Lower leg skin (tissue), 4 donors: ENCODE measurements around the gene NUP93. TPM values are rescaled to one million over a fixed set of nuclear protein-coding genes. Genes with fewer than 3 reads are reported as not detected.

Experiments
- DNase-seq, 2 donors: peaks; one replicate each; pipeline ENCODE4 v3.0.0-alpha.2; 2019; ENCODE audit warnings: low spot score in 2 of 2
- H3K4me3 ChIP-seq: fragments of 200-600 bp; sonication (generic); 2 replicates; pipeline ENCODE4 v1.5.1; 2017; ENCODE audit warnings: mild to moderate bottlenecking, low read depth; ENCODE audit not compliant: poor library complexity, severe bottlenecking
- POLR2A ChIP-seq, 2 donors: fragments of 450-650 bp; IDR thresholded peaks; one replicate each; pipeline ENCODE4 v1.6.1; 2016 to 2017; ENCODE audit warnings: antibody characterized with exemption in 2 of 2, mild to moderate bottlenecking in 1 of 2, moderate library complexity in 1 of 2
- WGBS, 2 donors: methylation state at CpG; one replicate each; pipeline ENCODE4 v1.1.5; 2018; 5-methylcytosine and 5-hydroxymethylcytosine counted together
- intact Hi-C: fragments of 100-400 bp; cut with DNase I; formaldehyde crosslinking; loops from one replicate; pipeline ENCODE4 v1.15.0; 2023; ENCODE audit warnings: low total_unique reads
- total RNA-seq, 4 donors: library from RNA; depleted of rRNA; stranded (reverse); fragments of >200 nt; gene quantifications; one replicate each; pipeline ENCODE4 v1.1.0, GENCODE V29; 2016
- TF ChIP-seq, protein P1 (sequence below), 3 donors: fragments of 450-650 bp; IDR thresholded peaks; one replicate each; pipeline ENCODE4 v1.5.1; 2016; ENCODE audit warnings: antibody characterized with exemption in 3 of 3, mild to moderate bottlenecking in 3 of 3, moderate library complexity in 2 of 3

The NUP93 gene
- total RNA-seq, 4 donors from 2014 or later: 21.0 to 40.6 (median 31.2) TPM

DNA sequence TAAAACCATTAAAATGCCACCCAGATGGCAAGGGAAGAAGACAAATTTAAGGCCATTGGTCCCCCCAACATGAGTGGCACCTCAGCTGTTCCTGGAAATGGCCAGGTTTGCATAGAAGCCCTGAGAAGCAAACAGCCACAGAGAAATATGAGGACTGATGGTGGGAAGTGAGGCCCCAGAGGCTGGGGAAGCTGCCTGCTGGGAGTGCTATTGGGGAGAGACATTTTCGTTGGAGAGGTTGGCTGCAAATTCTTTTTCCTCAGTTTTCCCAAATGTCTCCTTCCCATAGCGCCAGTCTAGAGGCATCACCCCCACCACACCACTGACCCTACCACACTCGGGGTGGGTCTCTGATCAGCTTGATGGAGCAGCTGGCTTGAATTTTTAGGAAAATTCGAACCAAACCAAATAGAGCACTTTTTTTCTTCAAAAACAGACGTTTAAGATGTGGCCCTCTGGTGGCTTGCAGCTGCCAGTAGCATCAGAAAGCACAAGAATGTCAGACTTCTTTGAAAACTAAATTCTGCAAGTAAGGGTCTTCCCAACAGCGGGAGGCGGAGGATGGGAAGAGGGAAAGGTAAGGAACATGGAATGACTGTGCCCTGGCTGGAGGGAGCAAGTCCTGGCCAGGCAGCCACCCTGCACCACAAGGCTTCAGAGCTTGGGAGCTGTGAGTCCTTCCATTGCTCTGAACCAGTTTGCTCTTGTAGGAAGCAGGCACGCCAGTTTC lies 121.9 kb downstream of the NUP93 start:
- TF ChIP-seq POLR2A (IDR thresholded peaks at IDR 0.05): no peak
- TF ChIP-seq, protein P1, sequence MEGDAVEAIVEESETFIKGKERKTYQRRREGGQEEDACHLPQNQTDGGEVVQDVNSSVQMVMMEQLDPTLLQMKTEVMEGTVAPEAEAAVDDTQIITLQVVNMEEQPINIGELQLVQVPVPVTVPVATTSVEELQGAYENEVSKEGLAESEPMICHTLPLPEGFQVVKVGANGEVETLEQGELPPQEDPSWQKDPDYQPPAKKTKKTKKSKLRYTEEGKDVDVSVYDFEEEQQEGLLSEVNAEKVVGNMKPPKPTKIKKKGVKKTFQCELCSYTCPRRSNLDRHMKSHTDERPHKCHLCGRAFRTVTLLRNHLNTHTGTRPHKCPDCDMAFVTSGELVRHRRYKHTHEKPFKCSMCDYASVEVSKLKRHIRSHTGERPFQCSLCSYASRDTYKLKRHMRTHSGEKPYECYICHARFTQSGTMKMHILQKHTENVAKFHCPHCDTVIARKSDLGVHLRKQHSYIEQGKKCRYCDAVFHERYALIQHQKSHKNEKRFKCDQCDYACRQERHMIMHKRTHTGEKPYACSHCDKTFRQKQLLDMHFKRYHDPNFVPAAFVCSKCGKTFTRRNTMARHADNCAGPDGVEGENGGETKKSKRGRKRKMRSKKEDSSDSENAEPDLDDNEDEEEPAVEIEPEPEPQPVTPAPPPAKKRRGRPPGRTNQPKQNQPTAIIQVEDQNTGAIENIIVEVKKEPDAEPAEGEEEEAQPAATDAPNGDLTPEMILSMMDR (IDR thresholded peaks at IDR 0.05): no peak
- 60 to 67% methylated on average over 8 of the region's 8 CpGs for whole genome bisulfite sequencing, 2 donors
- H3K4me3 ChIP-seq: no peak overlapping the region
- intact Hi-C loops: no loop called here
- no peak for DNase-seq

DNA sequence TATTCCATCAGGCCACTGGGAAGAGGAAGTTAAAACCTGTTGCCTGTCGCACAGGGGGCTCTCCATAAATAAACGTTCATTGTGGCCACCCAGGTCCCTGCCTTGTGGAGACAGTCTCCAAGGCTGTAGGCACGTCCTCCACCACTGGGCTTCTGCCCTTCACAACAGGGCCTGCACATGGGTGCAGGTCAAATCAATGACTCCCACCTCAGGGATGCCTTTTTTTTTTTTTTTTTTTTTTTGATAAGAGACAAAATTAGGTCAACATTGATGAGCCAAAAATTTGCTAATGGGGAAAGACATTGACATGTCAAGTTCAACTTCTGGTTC lies 122.4 kb downstream of the NUP93 start:
- WGBS, 2 donors: 78 to 83% methylated on average over 3 of the region's 3 CpGs
- no peak overlapping the region for H3K4me3 ChIP-seq
- TF ChIP-seq, protein P1 (IDR thresholded peaks at IDR 0.05): no peak
- TF ChIP-seq POLR2A (IDR thresholded peaks at IDR 0.05): no peak
- intact Hi-C loops: no loop called here
- no peak for DNase-seq

DNA sequence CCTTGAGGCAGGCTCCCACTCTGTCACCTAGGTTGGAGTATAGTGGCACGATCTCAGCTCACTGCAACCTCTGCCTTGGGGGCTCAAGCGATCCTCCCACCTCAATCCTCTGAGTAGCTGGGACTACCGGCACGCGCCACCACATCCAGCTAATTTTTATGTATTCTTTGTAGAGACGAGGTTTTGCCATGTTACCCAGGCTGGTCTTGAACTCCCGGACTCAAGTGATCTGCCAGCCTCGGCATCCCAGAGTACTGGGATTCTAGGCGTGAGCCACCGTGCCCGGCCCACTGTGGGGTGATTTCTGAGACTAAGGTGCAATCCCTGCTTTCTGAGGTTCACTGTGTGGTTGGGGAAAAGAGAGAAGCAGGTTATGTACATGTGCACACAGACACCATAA lies 123.0 kb downstream of the NUP93 start:
- TF ChIP-seq POLR2A (IDR thresholded peaks at IDR 0.05): no peak
- TF ChIP-seq, protein P1 (IDR thresholded peaks at IDR 0.05): no peak
- intact Hi-C loops: no loop called here
- DNase-seq: no peak
- no peak overlapping the region for H3K4me3 ChIP-seq
- WGBS, 2 donors: 96 to 97% methylated on average over 11 of the region's 11 CpGs

DNA sequence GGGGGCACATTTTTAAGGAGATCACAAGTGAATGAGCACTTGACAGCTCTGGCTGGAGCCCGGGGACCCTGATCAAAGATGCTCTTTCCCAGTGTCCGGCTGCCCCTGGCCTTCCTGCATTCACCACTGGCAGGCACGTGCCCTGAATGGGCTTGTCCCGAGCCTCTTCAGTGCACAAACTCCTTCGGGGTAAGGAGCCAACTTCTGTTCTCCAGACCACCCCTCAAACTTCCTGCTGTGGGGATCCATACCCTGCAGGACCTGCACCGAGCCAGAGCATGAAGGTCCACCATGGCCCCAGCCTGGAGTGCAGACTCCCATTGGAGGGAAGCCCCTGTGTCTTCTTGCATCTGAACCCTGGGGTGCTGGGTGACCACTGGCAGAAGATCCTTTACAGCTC lies 125.3 kb downstream of the NUP93 start:
- DNase-seq: no peak
- intact Hi-C loops: no loop called here
- 89 to 90% methylated on average over 6 of the region's 6 CpGs for WGBS, 2 donors
- no peak for TF ChIP-seq POLR2A (IDR thresholded peaks at IDR 0.05)
- TF ChIP-seq, protein P1 (IDR thresholded peaks at IDR 0.05): no peak
- no peak overlapping the region for H3K4me3 ChIP-seq

DNA sequence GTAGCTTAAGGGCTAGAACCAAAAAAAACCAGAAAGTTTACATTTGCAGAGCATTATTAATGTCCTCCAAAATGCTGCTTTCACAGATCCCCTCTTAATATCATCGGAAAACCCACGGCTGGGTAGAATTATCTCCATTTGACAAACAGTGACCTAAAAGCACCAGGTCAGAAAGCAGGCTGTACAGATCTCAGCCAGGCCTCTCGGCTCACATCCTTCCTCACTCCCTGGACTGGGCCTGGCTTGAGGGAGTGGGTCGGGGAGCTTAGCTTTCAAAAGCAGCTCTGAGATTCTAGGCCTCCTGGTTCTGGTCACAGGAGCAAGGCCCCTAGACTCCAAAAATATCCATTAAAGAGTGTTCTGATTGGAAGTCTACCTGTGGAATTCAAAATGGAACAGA lies 126.0 kb downstream of the NUP93 start:
- 65 to 80% methylated on average over 4 of the region's 4 CpGs for WGBS, 2 donors
- intact Hi-C loops: no loop called here

More for the DNA sequence above, 126.0 kb downstream of the NUP93 start:
- DNase-seq: no peak
- H3K4me3 ChIP-seq: no peak overlapping the region
- no peak for TF ChIP-seq POLR2A (IDR thresholded peaks at IDR 0.05)
- TF ChIP-seq, protein P1 (IDR thresholded peaks at IDR 0.05): no peak
